ENCODE measurements around the gene SYPL1. TPM values are rescaled to one million over a fixed set of nuclear protein-coding genes. Genes with fewer than 3 reads are reported as not detected.

Gene SYPL1
- total RNA-seq, 4 donors from 2014 or later, result 119 to 165 (median 132) TPM

DNA sequence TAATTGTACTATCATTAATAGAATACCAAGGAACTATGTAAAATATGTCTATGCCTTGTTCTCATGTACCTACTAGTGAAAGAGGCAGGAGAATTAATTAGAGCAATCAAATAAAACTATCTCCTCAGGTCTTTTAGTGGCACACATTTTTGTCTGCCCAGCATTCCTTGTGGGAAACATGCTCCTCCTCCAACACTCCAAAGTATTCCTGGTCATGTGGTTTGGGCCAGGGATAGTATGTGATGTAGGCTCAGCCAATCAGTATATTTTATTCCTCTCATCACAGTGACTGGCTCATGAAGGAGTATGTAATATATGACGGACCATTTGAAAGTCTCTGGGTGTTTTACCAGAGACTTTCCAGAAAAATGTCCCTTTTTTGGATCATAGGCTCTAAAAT is 16.7 kb upstream of the SYPL1 start:
- Histone ChIP-seq H3K4me3 (replicated peaks in 1 of 3) (no peak overlapping the region), H3K27me3 (no peaks in the 10 kb centered on the region), H3K9me3 (no peaks in the 10 kb centered on the region), H3K4me1 (no peaks in the 10 kb centered on the region), H3K36me3 (no peaks in the 10 kb centered on the region), H3K27ac (no peak overlapping the region)
- intact Hi-C loops (cut with DNase I), result no loop called here
- DNase-seq, result no peak
- no peak for TF ChIP-seq POLR2A (IDR thresholded peaks at IDR 0.05)
- TF ChIP-seq, protein P1, sequence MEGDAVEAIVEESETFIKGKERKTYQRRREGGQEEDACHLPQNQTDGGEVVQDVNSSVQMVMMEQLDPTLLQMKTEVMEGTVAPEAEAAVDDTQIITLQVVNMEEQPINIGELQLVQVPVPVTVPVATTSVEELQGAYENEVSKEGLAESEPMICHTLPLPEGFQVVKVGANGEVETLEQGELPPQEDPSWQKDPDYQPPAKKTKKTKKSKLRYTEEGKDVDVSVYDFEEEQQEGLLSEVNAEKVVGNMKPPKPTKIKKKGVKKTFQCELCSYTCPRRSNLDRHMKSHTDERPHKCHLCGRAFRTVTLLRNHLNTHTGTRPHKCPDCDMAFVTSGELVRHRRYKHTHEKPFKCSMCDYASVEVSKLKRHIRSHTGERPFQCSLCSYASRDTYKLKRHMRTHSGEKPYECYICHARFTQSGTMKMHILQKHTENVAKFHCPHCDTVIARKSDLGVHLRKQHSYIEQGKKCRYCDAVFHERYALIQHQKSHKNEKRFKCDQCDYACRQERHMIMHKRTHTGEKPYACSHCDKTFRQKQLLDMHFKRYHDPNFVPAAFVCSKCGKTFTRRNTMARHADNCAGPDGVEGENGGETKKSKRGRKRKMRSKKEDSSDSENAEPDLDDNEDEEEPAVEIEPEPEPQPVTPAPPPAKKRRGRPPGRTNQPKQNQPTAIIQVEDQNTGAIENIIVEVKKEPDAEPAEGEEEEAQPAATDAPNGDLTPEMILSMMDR (IDR thresholded peaks at IDR 0.05), result no peak
- 71 to 97% methylated on average over 1 of the region's 1 CpG for WGBS, 2 donors

DNA sequence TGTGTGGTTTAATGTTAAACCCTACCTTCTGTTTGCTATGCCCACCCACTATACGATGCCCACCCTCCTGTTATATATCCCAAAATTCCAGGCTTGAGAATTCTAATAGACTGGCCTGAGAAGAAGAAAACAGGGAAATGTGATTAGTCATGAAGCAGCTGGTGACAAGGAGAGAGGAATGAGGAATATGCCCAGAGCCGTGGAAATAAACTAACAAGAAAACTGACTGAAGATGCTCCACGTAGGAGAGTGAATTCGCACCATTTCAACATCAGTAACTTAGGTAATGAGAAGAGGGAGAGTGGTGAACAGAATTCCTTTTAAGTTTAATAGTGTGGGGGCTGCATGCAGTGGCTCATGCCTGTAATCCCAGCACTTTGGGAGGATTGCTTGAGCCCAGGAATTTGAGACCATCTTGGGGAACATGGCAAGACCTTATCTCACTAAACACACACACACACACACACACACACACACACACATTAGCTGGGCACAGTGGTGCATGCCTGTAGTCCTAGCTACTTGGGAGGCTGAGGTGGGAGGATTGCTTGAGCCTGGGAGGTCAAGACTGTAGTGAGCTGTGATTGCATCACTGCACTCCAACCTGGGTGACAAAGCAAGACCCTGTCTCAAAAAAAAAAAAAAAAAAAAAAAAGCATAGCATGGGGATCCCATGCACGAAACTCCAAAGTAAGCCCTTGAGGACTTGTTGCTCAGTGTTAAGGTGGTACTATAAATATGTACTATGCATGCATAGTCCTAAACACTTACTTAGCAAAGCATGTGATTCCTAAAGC is 16.1 kb upstream of the SYPL1 start:
- H3K4me3 ChIP-seq (replicated peaks in 1 of 3), result no peak overlapping the region
- intact Hi-C loops (cut with DNase I), result no loop called here
- H3K27ac ChIP-seq, result no peak overlapping the region
- WGBS, 2 donors, result 88% methylated on average over 5 of the region's 5 CpGs
- TF ChIP-seq POLR2A (IDR thresholded peaks at IDR 0.05), result no peak
- no peaks in the 10 kb centered on the region for H3K36me3 ChIP-seq
- H3K4me1 ChIP-seq, result no peaks in the 10 kb centered on the region
- H3K9me3 ChIP-seq, result no peaks in the 10 kb centered on the region
- no peak for DNase-seq
- no peaks in the 10 kb centered on the region for H3K27me3 ChIP-seq

DNA sequence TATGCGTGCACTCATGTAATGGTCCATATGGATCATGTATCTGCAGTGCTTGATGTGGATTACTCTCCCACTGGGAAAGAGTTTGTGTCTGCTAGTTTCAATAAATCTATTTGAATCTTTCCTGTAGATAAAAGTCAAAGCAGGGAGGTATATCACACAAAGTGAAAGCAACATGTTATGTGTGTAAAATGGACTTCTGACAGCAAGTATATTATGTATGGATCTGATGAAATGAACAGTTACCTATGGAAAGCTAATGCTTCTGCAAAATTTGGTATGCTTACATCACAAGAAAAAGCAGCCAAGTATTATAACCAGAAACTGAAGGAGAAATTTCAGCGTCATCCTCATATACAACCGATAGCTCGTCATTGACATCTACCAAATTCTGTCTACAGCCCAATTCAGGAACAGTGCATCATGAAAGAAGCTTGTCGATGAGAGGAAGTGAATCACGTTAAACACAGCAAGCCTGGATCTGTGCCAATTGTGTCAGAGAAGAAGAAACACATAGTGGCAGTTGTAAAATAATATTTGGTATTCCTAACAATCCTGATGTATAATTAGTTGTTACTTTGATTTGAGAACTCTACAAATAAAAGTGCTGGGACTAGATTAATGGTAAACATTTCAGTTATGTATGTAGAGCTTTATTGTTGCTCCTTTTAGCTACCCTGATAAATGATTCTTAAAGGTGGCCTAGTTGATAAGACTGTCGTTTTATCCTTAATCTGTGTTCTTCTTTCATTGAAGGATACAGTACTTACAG is 14.2 kb upstream of the SYPL1 start:
- no peaks in the 10 kb centered on the region for H3K27me3 ChIP-seq
- 66 to 68% methylated on average over 7 of the region's 7 CpGs for WGBS, 2 donors
- DNase-seq, result no peak
- H3K27ac ChIP-seq, result no peak overlapping the region
- intact Hi-C loops (cut with DNase I), result no loop called here
- peaks cover 0 to 5% of the 10 kb centered on the region in 2 donors for H3K4me1 ChIP-seq
- no peaks in the 10 kb centered on the region for H3K36me3 ChIP-seq
- no peaks in the 10 kb centered on the region for H3K9me3 ChIP-seq
- no peak overlapping the region for H3K4me3 ChIP-seq (replicated peaks in 1 of 3)
- TF ChIP-seq POLR2A (IDR thresholded peaks at IDR 0.05), result no peak
- TF ChIP-seq, protein P1 (IDR thresholded peaks at IDR 0.05), result no peak

DNA sequence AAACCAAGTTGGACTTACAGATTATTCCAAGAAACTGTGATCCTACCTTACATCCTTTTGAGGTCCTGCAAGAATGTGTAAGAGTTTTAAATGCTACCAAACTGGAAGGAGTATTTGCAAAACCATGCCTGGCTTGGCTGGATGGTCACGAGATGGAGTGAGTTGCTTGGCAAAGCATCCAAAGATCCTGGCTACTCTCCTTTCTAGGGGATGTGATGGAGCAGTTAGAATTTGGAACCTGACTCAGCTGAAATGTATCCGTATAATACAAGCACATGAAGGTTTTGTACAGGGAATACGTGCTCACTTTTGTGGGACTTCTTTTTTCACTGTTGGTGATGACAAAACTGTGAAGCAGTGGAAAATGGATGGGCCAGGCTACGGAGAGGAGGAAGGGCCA is 13.3 kb upstream of the SYPL1 start:
- TF ChIP-seq POLR2A (IDR thresholded peaks at IDR 0.05), result no peak
- TF ChIP-seq, protein P1 (IDR thresholded peaks at IDR 0.05), result no peak
- DNase-seq, result no peak
- no peak overlapping the region for H3K4me3 ChIP-seq (replicated peaks in 1 of 3)
- intact Hi-C loops (cut with DNase I), result no loop called here
- 65 to 90% methylated on average over 4 of the region's 4 CpGs for WGBS, 2 donors
- no peak overlapping the region for H3K27ac ChIP-seq
- H3K9me3 ChIP-seq, result no peaks in the 10 kb centered on the region
- H3K27me3 ChIP-seq, result no peaks in the 10 kb centered on the region
- no peaks in the 10 kb centered on the region for H3K36me3 ChIP-seq
- peaks cover 0 to 5% of the 10 kb centered on the region in 2 donors for H3K4me1 ChIP-seq

DNA sequence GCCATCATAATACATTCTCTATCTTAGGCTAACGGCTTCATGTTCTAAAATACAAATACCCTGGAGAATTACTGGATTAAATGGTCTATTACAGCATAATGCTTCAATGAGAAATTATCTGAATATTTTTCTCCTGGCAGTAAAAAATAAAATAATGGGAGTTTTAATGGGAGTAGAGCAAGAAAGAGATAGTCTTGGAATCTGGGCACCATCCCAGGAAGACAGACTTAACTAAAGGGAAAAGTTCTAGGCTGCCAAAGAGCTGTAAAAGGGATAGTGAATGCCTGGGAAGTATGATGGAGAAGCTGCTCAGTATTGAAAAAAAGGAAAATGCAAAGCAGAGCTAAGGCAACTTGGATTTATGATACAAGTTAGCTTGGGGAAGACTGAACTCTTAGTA is 12.1 kb upstream of the SYPL1 start:
- TF ChIP-seq, protein P1 (IDR thresholded peaks at IDR 0.05), result no peak
- TF ChIP-seq POLR2A (IDR thresholded peaks at IDR 0.05), result no peak
- no peaks in the 10 kb centered on the region for H3K9me3 ChIP-seq
- intact Hi-C loops (cut with DNase I), result no loop called here
- H3K4me3 ChIP-seq (replicated peaks in 1 of 3), result no peak overlapping the region
- no peaks in the 10 kb centered on the region for H3K27me3 ChIP-seq
- 70 to 91% methylated on average over 1 of the region's 1 CpG for WGBS, 2 donors
- H3K27ac ChIP-seq, result no peak overlapping the region
- H3K36me3 ChIP-seq, result no peaks in the 10 kb centered on the region
- no peak for DNase-seq
- H3K4me1 ChIP-seq, result peaks cover 0 to 5% of the 10 kb centered on the region in 2 donors

Measured in thyroid gland (tissue), 4 donors.